ENCODE data around the gene ETS1.

ETS1 gene

GRCh38 chr11:128515826-128516778, 71.3 kb downstream of the ETS1 start:
- CTCF ChIA-PET: interaction anchor here (0.7 kb wide), 1 partner anchor 107 kb away, joined by 3 read pairs; no protein-coding TSS in a partner anchor
- H3K27ac ChIP-seq: no peak overlapping the region
- POLR2A ChIA-PET (ENCODE audit: low non-redundant PET): no interaction called here
- TF ChIP-seq, protein P1, sequence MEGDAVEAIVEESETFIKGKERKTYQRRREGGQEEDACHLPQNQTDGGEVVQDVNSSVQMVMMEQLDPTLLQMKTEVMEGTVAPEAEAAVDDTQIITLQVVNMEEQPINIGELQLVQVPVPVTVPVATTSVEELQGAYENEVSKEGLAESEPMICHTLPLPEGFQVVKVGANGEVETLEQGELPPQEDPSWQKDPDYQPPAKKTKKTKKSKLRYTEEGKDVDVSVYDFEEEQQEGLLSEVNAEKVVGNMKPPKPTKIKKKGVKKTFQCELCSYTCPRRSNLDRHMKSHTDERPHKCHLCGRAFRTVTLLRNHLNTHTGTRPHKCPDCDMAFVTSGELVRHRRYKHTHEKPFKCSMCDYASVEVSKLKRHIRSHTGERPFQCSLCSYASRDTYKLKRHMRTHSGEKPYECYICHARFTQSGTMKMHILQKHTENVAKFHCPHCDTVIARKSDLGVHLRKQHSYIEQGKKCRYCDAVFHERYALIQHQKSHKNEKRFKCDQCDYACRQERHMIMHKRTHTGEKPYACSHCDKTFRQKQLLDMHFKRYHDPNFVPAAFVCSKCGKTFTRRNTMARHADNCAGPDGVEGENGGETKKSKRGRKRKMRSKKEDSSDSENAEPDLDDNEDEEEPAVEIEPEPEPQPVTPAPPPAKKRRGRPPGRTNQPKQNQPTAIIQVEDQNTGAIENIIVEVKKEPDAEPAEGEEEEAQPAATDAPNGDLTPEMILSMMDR (conservative IDR thresholded peaks at IDR 0.05; ENCODE audit: low read depth): no peak
- no peak for DNase-seq (ENCODE audit: low spot score)

DNA sequence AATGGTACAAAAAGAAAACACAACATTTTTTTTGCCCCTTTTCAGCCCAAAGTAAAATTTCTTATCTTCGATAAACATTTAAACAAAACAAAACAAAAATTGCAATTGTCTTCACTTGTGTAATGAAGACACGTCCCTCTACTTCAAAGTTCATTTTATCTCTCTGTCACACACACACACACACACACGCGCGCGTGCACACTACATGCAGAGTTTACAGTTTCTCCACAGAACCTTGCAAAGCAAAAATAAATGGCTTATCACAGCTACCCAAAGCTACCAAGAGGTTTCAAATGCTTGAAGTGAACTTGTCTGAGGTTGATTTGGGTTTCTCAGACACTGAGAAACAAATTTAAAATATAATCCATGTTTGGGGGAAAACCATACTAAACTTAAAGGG, 72.3 kb downstream of the ETS1 start:
- H3K27ac ChIP-seq: no peak overlapping the region
- ChIA-PET CTCF (no interaction called here), POLR2A (ENCODE audit: low non-redundant PET) (no interaction called here)
- no peak for DNase-seq (ENCODE audit: low spot score)
- TF ChIP-seq, protein P1 (conservative IDR thresholded peaks at IDR 0.05; ENCODE audit: low read depth): no peak

DNA sequence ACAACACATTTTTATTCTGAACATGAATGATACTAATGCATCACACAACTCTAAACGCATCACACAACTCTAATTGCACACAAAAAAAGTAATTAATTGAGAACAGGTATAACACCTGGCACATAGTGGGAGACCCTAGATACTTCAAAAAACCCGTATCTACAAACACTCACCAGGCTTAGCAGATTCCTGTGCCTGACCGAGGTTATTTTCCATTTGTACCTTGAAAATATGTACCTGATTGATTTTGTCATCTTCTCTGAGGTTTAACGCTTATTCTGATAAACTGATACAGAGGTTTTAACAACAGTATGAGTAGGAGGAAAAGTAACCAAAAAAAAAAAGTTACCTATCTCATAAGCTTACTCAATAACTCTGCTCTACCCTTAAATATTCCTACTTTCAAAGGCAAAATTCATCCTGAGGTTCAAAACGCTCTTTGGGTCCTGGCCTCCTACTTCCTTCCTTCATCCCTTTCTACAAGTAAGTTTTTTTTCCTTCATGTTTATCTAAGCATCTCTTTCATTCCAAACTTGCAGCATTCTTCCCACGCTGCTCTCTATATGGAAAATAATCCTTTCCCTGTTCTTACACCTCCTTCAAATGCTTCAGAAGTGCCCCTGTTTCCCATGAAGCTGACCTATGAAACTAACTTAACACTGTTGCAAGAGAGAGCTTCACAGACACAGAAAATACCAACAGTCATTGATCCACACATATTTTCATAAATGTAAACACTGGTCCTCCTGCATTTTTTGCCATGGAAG, 73.3 kb downstream of the ETS1 start:
- ChIA-PET CTCF (interaction anchor here (0.5 kb wide), 1 partner anchor 155 kb away, joined by 3 read pairs; no protein-coding TSS in a partner anchor), POLR2A (ENCODE audit: low non-redundant PET) (no interaction called here)
- DNase-seq (ENCODE audit: low spot score): no peak
- H3K27ac ChIP-seq: no peak overlapping the region
- TF ChIP-seq, protein P1 (conservative IDR thresholded peaks at IDR 0.05; ENCODE audit: low read depth): no peak

GRCh38 chr11:128512474-128512996, 74.8 kb downstream of the ETS1 start:
- TF ChIP-seq, protein P1 (conservative IDR thresholded peaks at IDR 0.05; ENCODE audit: low read depth): no peak
- ChIA-PET CTCF (no interaction called here), POLR2A (ENCODE audit: low non-redundant PET) (no interaction called here)
- no peak for DNase-seq (ENCODE audit: low spot score)
- peak overlapping the region; percentile 18 for H3K27ac ChIP-seq

DNA sequence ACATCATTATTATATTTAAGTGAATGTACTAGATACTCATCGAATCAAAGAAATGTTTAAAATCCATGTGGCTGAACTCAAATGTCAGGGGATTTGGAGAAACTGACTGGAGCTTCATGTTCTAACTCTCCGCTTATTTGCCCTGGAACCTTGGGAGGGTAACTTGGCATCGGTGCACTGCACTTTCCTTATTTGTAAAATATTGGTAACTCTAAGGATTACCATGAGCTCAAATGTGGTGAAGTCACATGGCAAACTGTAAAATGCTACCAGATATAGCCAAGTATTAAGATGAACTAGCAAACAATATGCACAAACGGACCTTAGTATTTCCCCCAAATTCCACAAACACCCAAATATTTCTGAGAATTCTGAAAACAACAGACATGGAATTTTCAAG, 75.6 kb downstream of the ETS1 start:
- CTCF ChIA-PET: interaction anchor here (0.7 kb wide), 1 partner anchor 65 kb away, joined by 3 read pairs; no protein-coding TSS in a partner anchor
- TF ChIP-seq, protein P1 (conservative IDR thresholded peaks at IDR 0.05; ENCODE audit: low read depth): no peak
- H3K27ac ChIP-seq: no peak overlapping the region
- DNase-seq (ENCODE audit: low spot score): no peak
- POLR2A ChIA-PET (ENCODE audit: low non-redundant PET): no interaction called here
